Bronchial epithelial cell (primary cell): ENCODE measurements around the gene NEDD4L. TPM values are rescaled to one million over a fixed set of nuclear protein-coding genes. Genes with fewer than 3 reads are reported as not detected.
"Not testable (repeated sequence)": the region's sequence is repeated elsewhere in the genome, so short reads cannot be mapped to it uniquely, and the experiment has no call there.

ENCODE experiments used
- DNase-seq: peaks from one replicate; pipeline ENCODE4 v3.0.0-alpha.2; 2010; ENCODE audit warnings: low read depth
- FAIRE-seq: peaks from 2 replicates; lab custom pipeline; 2011; peaks lifted over from hg19 to GRCh38; lab: Jason Lieb, UNC
- H3K27me3 ChIP-seq: 2 replicates; pipeline ENCODE4 v1.5.1; 2011; ENCODE audit warnings: low read length; ENCODE audit not compliant: control insufficient read depth, insufficient read depth
- H3K36me3 ChIP-seq: 2 replicates; pipeline ENCODE4 v1.5.1; 2011; ENCODE audit warnings: low read length; ENCODE audit not compliant: control insufficient read depth, insufficient read depth
- H3K4me3 ChIP-seq: 2 replicates; pipeline ENCODE4 v1.5.1; 2011; ENCODE audit warnings: mild to moderate bottlenecking, low read depth, low read length, control low read depth
- total RNA-seq: library from RNA; depleted of rRNA; stranded (reverse); fragments of >200 nt; gene quantifications from 2 replicates; pipeline ENCODE4 v1.2.1, GENCODE V29; 2014
- TF ChIP-seq, protein P1 (sequence below): IDR thresholded peaks from 2 replicates; pipeline ENCODE4 v1.5.1; 2011; ENCODE audit warnings: mild to moderate bottlenecking, moderate library complexity, low read length, control low read depth, inconsistent platforms; ENCODE audit not compliant: insufficient read depth, severe bottlenecking

The NEDD4L gene
- total RNA-seq, 1 donor from 2014 or later: 11.3 TPM

DNA sequence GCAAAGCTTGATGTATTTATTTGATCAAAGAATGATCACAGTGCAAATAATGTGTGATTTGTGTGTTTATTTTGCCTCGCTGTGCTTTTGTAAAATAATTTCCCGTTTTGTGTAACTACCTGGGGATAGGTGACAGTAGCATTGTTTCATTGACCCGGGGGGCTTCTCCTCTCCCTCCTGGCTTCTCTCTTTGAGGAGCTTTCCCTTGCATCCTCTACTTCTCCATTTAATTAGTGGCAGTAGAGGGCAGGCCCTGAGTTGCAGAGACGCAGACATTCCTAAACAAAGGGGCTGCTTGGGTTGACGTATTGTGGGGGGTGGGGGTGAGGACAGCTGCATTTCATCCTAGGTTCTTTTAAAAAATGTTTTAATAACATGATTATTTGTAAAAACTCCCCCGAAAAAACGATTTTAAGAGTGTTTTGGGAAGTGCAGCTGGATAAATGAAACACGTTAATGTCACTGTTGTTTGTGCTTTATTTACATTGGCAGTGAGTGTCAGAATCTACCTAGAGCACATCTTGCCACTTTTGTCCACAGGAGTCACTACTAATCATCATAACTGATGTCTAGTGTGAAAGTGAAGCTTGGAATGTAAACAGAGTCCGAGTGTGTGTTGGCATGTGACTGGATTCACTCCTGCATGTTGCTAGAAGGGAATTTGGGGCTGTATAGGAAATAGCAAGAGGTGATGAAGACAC lies 2.2 kb downstream of the NEDD4L start:
- Histone ChIP-seq H3K36me3 (no peaks in the 10 kb centered on the region), H3K27me3 (no peaks in the 10 kb centered on the region), H3K4me3 (peak overlapping the region; percentile 81)
- peak; percentile 60 for DNase-seq
- TF ChIP-seq, protein P1, sequence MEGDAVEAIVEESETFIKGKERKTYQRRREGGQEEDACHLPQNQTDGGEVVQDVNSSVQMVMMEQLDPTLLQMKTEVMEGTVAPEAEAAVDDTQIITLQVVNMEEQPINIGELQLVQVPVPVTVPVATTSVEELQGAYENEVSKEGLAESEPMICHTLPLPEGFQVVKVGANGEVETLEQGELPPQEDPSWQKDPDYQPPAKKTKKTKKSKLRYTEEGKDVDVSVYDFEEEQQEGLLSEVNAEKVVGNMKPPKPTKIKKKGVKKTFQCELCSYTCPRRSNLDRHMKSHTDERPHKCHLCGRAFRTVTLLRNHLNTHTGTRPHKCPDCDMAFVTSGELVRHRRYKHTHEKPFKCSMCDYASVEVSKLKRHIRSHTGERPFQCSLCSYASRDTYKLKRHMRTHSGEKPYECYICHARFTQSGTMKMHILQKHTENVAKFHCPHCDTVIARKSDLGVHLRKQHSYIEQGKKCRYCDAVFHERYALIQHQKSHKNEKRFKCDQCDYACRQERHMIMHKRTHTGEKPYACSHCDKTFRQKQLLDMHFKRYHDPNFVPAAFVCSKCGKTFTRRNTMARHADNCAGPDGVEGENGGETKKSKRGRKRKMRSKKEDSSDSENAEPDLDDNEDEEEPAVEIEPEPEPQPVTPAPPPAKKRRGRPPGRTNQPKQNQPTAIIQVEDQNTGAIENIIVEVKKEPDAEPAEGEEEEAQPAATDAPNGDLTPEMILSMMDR: no peak
- FAIRE-seq: no peak

DNA sequence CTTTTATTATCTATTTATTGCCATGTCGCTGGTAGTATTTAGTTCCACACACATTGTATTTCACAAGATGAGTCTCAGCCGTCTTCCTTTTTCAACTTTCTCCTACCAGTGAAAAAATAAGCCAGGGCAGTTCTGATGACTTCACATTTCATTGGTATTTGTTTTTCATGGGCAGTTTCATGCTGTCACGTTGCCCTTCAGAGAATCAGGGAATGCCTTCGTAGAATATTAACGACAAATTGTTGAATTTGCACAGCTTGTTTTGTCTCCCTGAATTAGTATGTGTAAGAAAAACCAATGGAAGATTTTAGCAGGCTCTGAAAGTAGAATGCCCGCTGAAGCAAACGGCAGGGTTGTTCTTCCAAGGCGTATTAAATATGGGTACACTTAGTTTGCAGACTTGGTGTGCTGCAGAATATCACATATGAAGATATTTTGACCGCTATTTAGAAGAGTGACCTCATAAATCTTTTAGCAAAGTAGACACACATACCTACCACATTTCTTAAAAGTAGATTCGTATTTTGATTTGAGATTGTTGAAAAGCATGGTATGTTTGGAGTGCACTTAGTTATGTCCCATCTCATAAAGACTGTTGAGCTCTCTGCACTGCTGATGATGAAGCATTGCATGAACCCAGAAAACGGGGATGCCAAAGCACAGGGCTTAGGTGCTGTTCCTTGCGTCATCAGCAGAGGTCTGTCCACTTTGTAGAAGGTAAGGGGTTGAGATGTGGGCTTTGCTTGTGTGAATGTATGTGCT lies 2.9 kb downstream of the NEDD4L start:
- Histone ChIP-seq H3K4me3 (no peak overlapping the region), H3K27me3 (no peaks in the 10 kb centered on the region), H3K36me3 (no peaks in the 10 kb centered on the region)
- DNase-seq (peak; percentile 7), FAIRE-seq (no peak)
- TF ChIP-seq, protein P1: no peak

DNA sequence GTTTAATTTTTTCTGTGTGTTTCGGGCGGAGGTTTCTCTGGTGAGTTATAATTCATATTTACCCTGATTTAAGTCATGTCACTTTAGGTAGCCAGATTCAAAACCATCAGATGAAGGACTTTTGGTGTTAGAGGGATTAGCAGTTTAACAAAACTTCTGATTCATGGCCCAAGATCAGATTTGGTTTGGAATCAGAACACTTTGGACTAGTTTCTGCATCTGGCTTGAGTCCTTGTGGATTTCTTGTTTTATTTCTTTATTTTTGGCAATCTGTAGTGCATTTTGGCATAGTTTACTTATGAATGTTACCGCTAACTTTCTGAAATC lies 3.5 kb downstream of the NEDD4L start:
- DNase-seq (no peak), FAIRE-seq (no peak)
- Histone ChIP-seq H3K4me3 (no peak overlapping the region), H3K36me3 (no peaks in the 10 kb centered on the region), H3K27me3 (no peaks in the 10 kb centered on the region)
- TF ChIP-seq, protein P1: no peak

DNA sequence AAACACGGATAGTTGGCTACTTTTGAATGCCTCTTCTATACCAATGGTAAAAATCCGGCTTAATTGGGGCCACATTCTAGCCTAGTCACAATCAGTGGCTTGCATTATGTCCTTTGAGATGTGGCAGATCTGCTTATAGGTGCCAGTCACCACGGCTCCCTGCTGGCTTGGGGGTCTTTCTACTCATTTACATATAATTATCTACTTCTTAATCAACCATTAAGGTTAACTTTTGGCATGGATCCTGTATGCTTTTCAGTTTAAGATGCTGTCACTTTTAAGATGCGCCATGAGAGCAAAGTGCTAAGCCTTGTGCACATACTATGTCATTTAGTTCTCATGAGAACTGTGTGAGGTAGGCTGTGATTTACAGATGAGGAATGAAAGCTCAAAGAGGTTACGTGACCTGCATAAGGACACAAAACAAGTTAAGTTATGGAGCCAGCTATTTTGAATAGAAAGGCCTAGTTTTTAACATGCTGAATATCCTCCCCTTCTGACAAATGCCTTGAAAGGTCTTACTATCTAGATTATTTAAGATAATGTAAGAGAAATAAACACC lies 4.1 kb downstream of the NEDD4L start:
- Histone ChIP-seq H3K27me3 (no peaks in the 10 kb centered on the region), H3K36me3 (no peaks in the 10 kb centered on the region), H3K4me3 (no peak overlapping the region)
- TF ChIP-seq, protein P1: no peak
- FAIRE-seq: no peak
- no peak for DNase-seq

DNA sequence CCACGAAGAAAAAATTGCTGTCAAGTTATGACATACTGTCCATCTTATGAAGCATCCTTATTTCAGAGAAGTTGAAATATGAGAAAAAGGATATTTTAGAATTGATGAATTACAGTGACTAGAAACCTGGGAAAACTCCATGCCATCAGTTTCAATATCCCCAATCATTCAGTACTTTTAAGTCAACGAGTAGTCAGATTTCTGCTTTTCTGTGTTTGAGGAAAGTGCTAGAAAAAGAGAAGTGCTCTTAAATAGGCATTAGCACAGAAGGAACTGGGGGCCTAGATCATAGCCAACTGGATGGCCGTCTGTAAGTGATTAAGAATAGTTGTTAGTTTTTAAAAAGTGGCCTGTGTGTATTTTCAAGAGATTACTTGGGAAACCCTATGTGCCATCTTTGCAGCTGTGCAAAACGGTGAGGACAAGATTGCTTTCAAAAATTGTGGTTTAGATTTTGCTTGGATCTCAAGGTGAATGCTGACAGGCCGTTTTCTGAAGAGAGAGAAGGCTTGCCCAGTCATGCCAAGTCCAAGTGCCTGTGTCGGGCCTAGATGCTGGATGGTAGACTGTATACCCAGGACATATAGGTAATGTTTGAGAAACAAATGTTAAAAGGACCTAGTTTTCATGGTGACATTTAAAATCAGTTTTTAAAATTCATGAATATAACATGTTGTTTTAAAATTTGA lies 5.1 kb downstream of the NEDD4L start:
- Histone ChIP-seq H3K4me3 (no peak overlapping the region), H3K27me3 (no peaks in the 10 kb centered on the region), H3K36me3 (no peaks in the 10 kb centered on the region)
- TF ChIP-seq, protein P1: no peak
- peak; percentile 47 for DNase-seq
- no peak for FAIRE-seq

DNA sequence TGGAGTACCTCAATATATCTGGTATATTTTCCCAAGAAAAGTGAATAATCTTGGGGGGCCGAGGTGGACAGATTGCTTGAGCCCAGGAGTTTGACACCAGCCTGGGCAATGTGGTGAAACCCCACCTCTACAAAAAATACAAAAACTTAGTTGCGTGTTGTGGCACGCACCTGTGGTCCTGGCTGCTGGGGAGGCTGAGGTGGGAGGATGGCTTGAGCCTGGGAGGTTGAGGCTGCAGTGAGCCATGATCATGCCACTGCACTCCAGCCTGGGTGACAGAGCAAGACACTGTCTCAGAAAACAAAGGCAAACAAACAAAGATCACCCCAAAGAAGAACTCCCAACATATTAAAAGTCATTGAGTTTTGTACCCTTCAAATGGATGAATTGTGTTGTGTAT lies 6.9 kb downstream of the NEDD4L start:
- not testable (repeated sequence) for H3K4me3 ChIP-seq, H3K36me3 ChIP-seq, H3K27me3 ChIP-seq, DNase-seq, FAIRE-seq
